Loucy (cell line): ENCODE measurements around the gene WASF2.

Source experiments
- H2AFZ ChIP-seq: fragments of 200-600 bp; sonication (generic); 2 replicates; pipeline ENCODE4 v1.6.0; 2016; ENCODE audit warnings: antibody characterized with exemption, mild to moderate bottlenecking, low read length, moderate library complexity
- H3F3A ChIP-seq: fragments of 200-600 bp; 2 replicates; pipeline ENCODE4 v1.6.0; 2016; ENCODE audit warnings: antibody characterized with exemption, low read depth, mild to moderate bottlenecking
- H3K27me3 ChIP-seq: fragments of 200-600 bp; sonication (generic); 2 replicates; pipeline ENCODE4 v1.6.1; 2014; ENCODE audit warnings: low read length, mild to moderate bottlenecking; ENCODE audit not compliant: insufficient read depth, poor library complexity, severe bottlenecking
- H3K36me3 ChIP-seq: fragments of 200-600 bp; sonication (generic); 2 replicates; pipeline ENCODE4 v1.6.1; 2016; ENCODE audit warnings: low read length; ENCODE audit not compliant: insufficient read depth
- H3K4me1 ChIP-seq: fragments of 200-600 bp; sonication (generic); 2 replicates; pipeline ENCODE4 v1.5.1; 2014; ENCODE audit warnings: low read length, mild to moderate bottlenecking; ENCODE audit not compliant: insufficient read depth, poor library complexity, severe bottlenecking
- H3K4me2 ChIP-seq: fragments of 200-600 bp; sonication (generic); 2 replicates; pipeline ENCODE4 v1.6.0; 2014; ENCODE audit warnings: antibody characterized with exemption, low read length, low read depth, mild to moderate bottlenecking; ENCODE audit not compliant: poor library complexity, severe bottlenecking
- H3K4me3 ChIP-seq: fragments of 200-600 bp; sonication (generic); 2 replicates; pipeline ENCODE4 v1.5.1; 2014; ENCODE audit warnings: low read length, mild to moderate bottlenecking, mixed read lengths; ENCODE audit not compliant: poor library complexity, severe bottlenecking
- H3K79me2 ChIP-seq: fragments of 200-600 bp; sonication (generic); 2 replicates; pipeline ENCODE4 v1.6.1; 2014; ENCODE audit warnings: low read length; ENCODE audit not compliant: insufficient read depth
- H3K9ac ChIP-seq: fragments of 200-600 bp; sonication (generic); 2 replicates; pipeline ENCODE4 v1.6.0; 2014; ENCODE audit warnings: mild to moderate bottlenecking, low read depth, low read length, moderate library complexity; ENCODE audit not compliant: poor library complexity, severe bottlenecking
- H3K9me2 ChIP-seq: fragments of 200-600 bp; sonication (generic); replicated peaks from 2 replicates; pipeline ENCODE4 v1.6.1; 2016; ENCODE audit warnings: low read depth, low read length, mixed read lengths
- H3K9me3 ChIP-seq: fragments of 200-600 bp; sonication (generic); 2 replicates; pipeline ENCODE4 v1.6.1; 2014; ENCODE audit warnings: mild to moderate bottlenecking, antibody characterized with exemption, low read length, low read depth; ENCODE audit not compliant: insufficient read depth
- H4K20me1 ChIP-seq: fragments of 200-600 bp; sonication (generic); 2 replicates; pipeline ENCODE4 v1.6.0; 2014; ENCODE audit warnings: antibody characterized with exemption, low read length, mild to moderate bottlenecking; ENCODE audit not compliant: insufficient read depth, poor library complexity, severe bottlenecking
- EZH2phosphoT487 ChIP-seq: fragments of 200-600 bp; IDR thresholded peaks from 2 replicates; pipeline ENCODE4 v1.6.1; 2018; ENCODE audit warnings: antibody characterized with exemption, mild to moderate bottlenecking, moderate library complexity, borderline replicate concordance
- TF ChIP-seq, protein P1 (sequence below): fragments of 200-600 bp; sonication (generic); conservative IDR thresholded peaks from 2 replicates; pipeline ENCODE4 v1.5.1; 2014; ENCODE audit warnings: mild to moderate bottlenecking, antibody characterized with exemption, low read length

Gene WASF2

DNA sequence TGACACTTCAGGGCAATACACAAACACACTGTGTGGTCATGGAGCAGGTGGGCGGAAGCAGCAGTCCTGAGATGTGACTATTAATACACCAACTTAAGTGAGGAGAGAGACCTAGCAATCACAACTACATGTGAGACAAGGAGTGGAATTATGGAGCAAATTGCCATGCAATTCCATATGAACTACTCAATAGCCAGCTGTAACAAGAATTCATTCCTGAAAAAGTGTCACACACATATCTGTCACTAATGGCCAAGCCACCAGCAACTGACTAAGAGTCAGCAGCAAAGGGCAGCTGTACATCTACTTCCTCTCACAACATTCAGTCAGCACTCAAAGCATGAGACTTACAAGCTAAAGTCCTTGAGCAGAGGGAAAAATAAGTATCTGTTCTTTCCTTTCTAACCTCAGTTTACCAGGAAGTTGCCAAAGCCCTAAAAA lies 51.3 kb downstream of the WASF2 start:
- peaks cover 95% of the 10 kb centered on the region for H3K79me2 ChIP-seq

DNA sequence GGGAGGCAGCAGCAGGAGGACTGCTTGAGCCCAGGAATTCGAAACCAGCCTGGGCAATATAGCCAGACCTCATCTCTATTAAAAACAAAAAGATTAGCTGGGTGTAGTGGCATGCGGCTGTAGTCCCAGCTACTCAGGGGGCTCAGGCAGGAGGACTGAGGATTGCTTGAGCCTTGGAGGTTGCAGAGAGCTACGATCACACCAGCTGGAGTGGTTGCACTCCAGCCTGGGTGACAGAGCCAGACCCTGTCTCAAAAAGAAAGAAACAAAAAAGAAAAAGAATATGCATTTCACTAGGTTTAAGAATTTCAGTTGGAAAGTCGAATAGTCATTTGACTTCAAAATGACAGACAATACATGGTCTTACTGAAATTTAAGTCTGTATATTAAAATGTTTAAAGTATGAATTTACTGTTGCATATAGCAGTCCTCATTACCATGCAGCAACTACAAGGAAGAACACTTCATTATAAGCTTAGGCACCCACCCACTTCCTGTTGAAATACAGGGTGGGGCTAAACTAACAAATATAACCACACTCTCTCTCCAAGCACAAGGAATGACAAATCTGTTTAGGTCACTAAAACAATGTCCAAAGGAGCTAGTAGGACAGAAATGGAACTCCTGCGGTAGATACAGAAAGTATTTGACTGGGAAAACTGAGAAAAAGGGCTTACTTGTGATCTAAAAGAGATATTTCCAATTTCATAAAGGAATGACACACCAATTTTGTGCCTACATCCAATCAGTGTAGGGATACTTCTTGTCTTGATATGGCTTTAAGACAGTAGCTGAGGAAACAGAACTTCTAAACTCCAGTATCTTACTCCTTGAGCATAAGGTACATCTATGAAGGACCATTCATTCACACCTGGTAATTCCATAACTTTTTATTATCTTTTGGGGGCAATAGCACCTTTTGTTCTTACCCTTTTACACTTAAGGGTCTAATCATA lies 53.5 kb downstream of the WASF2 start:
- TF ChIP-seq EZH2phosphoT487: no peak
- TF ChIP-seq, protein P1, sequence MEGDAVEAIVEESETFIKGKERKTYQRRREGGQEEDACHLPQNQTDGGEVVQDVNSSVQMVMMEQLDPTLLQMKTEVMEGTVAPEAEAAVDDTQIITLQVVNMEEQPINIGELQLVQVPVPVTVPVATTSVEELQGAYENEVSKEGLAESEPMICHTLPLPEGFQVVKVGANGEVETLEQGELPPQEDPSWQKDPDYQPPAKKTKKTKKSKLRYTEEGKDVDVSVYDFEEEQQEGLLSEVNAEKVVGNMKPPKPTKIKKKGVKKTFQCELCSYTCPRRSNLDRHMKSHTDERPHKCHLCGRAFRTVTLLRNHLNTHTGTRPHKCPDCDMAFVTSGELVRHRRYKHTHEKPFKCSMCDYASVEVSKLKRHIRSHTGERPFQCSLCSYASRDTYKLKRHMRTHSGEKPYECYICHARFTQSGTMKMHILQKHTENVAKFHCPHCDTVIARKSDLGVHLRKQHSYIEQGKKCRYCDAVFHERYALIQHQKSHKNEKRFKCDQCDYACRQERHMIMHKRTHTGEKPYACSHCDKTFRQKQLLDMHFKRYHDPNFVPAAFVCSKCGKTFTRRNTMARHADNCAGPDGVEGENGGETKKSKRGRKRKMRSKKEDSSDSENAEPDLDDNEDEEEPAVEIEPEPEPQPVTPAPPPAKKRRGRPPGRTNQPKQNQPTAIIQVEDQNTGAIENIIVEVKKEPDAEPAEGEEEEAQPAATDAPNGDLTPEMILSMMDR: no peak
- Histone ChIP-seq H3K79me2 (peaks cover 95% of the 10 kb centered on the region), H3K36me3 (peaks cover 15% of the 10 kb centered on the region; the same call in 1 of the 2 replicates), H3K4me2 (peak overlapping the region; percentile 77), H4K20me1 (peaks cover 17% of the 10 kb centered on the region), H3K4me1 (peaks cover 73% of the 10 kb centered on the region), H3K9me3 (no peaks in the 10 kb centered on the region), H3K27me3 (no peaks in the 10 kb centered on the region), H2AFZ (no peak overlapping the region), H3K9ac (peak overlapping the region; percentile 65), H3K4me3 (peak overlapping the region; percentile 53), H3K9me2 (no peaks in the 10 kb centered on the region), H3F3A (peaks cover 8% of the 10 kb centered on the region; the same call in 1 of the 2 replicates)

More for the DNA sequence above, 51.3 kb downstream of the WASF2 start:
- H3K9ac ChIP-seq: peak overlapping the region; percentile 1
- peak overlapping the region; percentile 34 for H3K4me2 ChIP-seq
- no peaks in the 10 kb centered on the region for H3K9me3 ChIP-seq
- peaks cover 15% of the 10 kb centered on the region; the same call in 1 of the 2 replicates for H3K36me3 ChIP-seq
- peaks cover 56% of the 10 kb centered on the region for H3K4me1 ChIP-seq
- no peaks in the 10 kb centered on the region for H3K27me3 ChIP-seq
- TF ChIP-seq, protein P1: no peak
- no peak for TF ChIP-seq EZH2phosphoT487
- H3F3A ChIP-seq: 0 out of 2 replicates have a peak, but pooled peaks cover 3% of the 10 kb centered on the region
- H2AFZ ChIP-seq: no peak overlapping the region
- no peaks in the 10 kb centered on the region for H3K9me2 ChIP-seq
- peaks cover 17% of the 10 kb centered on the region for H4K20me1 ChIP-seq
- H3K4me3 ChIP-seq: no peak overlapping the region

DNA sequence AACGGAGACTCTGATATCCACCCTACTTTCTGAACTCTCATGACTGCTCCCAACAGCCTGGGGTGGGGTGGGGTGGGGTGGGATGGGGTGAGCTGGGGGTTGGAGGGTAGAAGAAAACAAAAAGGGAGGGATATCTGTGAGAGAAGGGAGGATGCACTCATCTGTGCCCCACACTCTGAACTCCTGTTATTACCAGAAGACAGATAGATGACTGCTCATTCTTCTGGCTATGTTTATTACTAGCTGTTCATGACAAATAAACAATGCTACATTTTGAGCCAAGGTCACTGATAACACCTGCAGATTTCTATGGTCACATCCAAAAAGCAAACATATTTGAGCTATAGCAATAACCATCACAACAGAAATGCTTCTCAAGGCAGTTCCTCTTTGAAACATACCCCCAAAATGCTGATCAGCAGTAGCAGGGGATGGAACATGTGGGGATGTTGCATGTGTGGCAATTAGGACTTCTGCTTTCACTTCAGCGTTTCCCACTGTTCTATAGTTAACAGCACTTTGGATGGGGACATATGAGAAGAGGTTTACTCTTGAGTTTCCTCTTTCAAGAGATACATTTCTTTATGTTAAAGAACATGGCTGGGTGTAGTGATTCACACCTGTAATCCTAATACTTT lies 54.3 kb downstream of the WASF2 start:
- H3K4me1 ChIP-seq: peaks cover 80% of the 10 kb centered on the region
- H3K4me2 ChIP-seq: peak overlapping the region; percentile 77
- H3F3A ChIP-seq: peaks cover 13% of the 10 kb centered on the region
- H3K9ac ChIP-seq: peak overlapping the region; percentile 65
- no peak overlapping the region for H2AFZ ChIP-seq
- H3K79me2 ChIP-seq: peaks cover 94% of the 10 kb centered on the region
- H3K9me2 ChIP-seq: no peaks in the 10 kb centered on the region
- H3K4me3 ChIP-seq: peak overlapping the region; percentile 53
- no peaks in the 10 kb centered on the region for H3K9me3 ChIP-seq
- TF ChIP-seq, protein P1: no peak
- TF ChIP-seq EZH2phosphoT487: no peak
- no peaks in the 10 kb centered on the region for H3K27me3 ChIP-seq
- H3K36me3 ChIP-seq: peaks cover 12% of the 10 kb centered on the region; the same call in 1 of the 2 replicates
- peaks cover 17% of the 10 kb centered on the region for H4K20me1 ChIP-seq
